ENCODE data around the gene CPT1B. TPM values are rescaled to one million over a fixed set of nuclear protein-coding genes. Genes with fewer than 3 reads are reported as not detected.

The CPT1B gene
- total RNA-seq, 6 experiments from 2014 or later = 3.8 to 30.7 (median 13.0) TPM

DNA sequence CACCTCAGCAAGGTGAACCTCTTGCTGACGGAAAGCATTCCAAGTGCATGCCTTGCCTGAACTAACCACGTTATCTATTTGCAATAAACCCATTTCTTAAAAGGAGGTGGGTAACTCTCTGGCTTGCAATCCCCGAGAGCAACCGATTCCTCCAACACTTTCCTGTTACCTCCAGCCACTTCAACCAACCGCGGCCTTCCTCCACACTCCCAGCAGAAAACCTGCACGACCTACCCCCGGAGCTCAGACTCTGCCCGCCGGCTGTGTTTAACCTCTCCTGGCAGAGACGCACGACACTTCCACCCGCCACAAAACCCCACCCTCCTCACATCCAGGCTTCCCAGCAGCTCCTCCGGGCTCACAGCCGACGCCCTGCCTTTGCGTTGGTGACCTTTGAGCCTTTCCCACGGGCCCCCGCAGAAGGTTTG, 53.5 kb downstream of the CPT1B start:
- Histone ChIP-seq H3K27ac (peak overlapping the region; percentile 76 to 94 (median 87)), H3K4me1 (peaks cover 0 to 25% (median 12%) of the 10 kb centered on the region in 4 donors), H3K9me3 (no peaks in the 10 kb centered on the region), H3K4me3 (peak overlapping the region; percentile 66 to 74 (median 68)), H3K36me3 (peaks cover 0 to 23% (median 3%) of the 10 kb centered on the region in 4 donors), H3K27me3 (no peaks in the 10 kb centered on the region)
- intact Hi-C loops (cut with DNase I) = loop anchor here in 1 of 2 donors (10.0 kb wide), 1 partner anchor 90 kb away; no protein-coding TSS in a partner anchor
- DNase-seq (no peak), ATAC-seq (no peak)
- no peak for TF ChIP-seq POLR2A (IDR thresholded peaks at IDR 0.05)
- TF ChIP-seq, protein P1, sequence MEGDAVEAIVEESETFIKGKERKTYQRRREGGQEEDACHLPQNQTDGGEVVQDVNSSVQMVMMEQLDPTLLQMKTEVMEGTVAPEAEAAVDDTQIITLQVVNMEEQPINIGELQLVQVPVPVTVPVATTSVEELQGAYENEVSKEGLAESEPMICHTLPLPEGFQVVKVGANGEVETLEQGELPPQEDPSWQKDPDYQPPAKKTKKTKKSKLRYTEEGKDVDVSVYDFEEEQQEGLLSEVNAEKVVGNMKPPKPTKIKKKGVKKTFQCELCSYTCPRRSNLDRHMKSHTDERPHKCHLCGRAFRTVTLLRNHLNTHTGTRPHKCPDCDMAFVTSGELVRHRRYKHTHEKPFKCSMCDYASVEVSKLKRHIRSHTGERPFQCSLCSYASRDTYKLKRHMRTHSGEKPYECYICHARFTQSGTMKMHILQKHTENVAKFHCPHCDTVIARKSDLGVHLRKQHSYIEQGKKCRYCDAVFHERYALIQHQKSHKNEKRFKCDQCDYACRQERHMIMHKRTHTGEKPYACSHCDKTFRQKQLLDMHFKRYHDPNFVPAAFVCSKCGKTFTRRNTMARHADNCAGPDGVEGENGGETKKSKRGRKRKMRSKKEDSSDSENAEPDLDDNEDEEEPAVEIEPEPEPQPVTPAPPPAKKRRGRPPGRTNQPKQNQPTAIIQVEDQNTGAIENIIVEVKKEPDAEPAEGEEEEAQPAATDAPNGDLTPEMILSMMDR (IDR thresholded peaks at IDR 0.05) = no peak
- WGBS (ENCODE audit: insufficient coverage, low coverage, low lambda C conversion rate, missing lambda C conversion rate) = 1% methylated on average over 15 of the region's 19 CpGs

- peaks cover 0 to 24% (median 10%) of the 10 kb centered on the region in 4 donors for H3K4me1 ChIP-seq
- peak overlapping the region; percentile 66 to 74 (median 68) for H3K4me3 ChIP-seq
- WGBS (ENCODE audit: insufficient coverage, low coverage, low lambda C conversion rate, missing lambda C conversion rate) = no CpG with 5 or more reads among the region's 25 CpGs
- no peaks in the 10 kb centered on the region for H3K9me3 ChIP-seq
- peak overlapping the region in 1 of 3 donors; percentile 87 for H3K27ac ChIP-seq
- TF ChIP-seq, protein P1 (IDR thresholded peaks at IDR 0.05) = no peak
- no peak for TF ChIP-seq POLR2A (IDR thresholded peaks at IDR 0.05)
- DNase-seq = peak in 2 of 3 donors; percentile 55 to 60
- H3K36me3 ChIP-seq = peaks cover 0 to 27% (median 3%) of the 10 kb centered on the region in 4 donors
- intact Hi-C loops (cut with DNase I) = loop anchor here in 1 of 2 donors (10.0 kb wide), 1 partner anchor 91 kb away; no protein-coding TSS in a partner anchor
- ATAC-seq = no peak
- no peaks in the 10 kb centered on the region for H3K27me3 ChIP-seq
These were observed 54.2 kb downstream of the CPT1B start for GRCh38 chr22:50523806-50524675.

DNA sequence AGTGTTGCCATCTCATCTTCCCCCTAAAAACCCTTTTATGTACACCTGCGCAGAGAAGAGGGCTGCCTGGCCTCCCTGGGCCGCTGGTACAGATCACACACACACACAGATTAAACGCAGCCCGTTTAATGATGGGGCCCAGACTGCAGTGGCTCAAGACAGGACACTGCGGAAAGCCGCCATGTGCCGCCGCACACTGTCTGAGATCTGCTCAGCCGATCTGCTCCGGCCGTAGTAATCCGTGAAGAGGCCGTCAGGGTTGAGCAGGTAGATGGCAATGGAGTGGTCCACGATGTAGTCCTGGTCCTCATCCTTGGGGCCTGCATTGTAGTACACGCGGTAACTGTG, 54.8 kb downstream of the CPT1B start:
- Histone ChIP-seq H3K4me1 (peaks cover 0 to 24% (median 8%) of the 10 kb centered on the region in 4 donors), H3K27ac (no peak overlapping the region), H3K27me3 (no peaks in the 10 kb centered on the region), H3K4me3 (no peak overlapping the region), H3K36me3 (peaks cover 0 to 27% (median 6%) of the 10 kb centered on the region in 4 donors), H3K9me3 (no peaks in the 10 kb centered on the region)
- WGBS (ENCODE audit: insufficient coverage, low coverage, low lambda C conversion rate, missing lambda C conversion rate) = 94% methylated on average over 9 of the region's 16 CpGs
- TF ChIP-seq, protein P1 (IDR thresholded peaks at IDR 0.05) = no peak
- TF ChIP-seq POLR2A (IDR thresholded peaks at IDR 0.05) = no peak
- DNase-seq (no peak), ATAC-seq (no peak)
- intact Hi-C loops (cut with DNase I) = loop anchor here in 1 of 2 donors (10.0 kb wide), 1 partner anchor 91 kb away; no protein-coding TSS in a partner anchor

DNA sequence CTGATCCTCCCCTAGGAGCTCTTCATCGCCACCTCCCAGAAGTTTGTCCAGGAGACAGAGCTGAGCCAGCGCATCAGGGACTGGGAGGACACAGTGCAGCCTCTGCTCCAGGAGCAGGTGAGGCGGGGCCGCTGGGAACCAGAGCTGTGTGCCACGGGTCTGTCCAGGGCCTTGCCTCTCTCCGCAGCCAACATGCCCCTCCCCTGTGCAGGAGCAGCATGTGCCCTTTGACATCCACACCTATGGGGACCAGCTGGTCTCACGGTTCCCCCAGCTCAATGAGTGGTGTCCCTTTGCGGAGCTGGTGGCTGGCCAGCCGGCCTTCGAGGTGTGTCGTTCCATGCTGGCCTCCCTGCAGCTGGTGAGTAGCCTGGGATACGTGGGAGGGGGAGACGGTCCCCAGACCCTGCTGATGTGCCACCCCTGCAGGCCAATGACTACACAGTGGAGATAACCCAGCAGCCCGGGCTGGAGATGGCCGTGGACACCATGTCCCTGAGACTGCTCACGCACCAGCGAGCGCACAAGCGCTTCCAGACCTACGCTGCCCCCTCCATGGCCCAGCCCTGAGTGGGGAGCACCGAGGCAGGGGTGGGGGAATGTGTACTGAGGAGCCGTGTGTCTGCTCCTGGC, 55.3 kb downstream of the CPT1B start:
- Histone ChIP-seq H3K36me3 (peaks cover 0 to 27% (median 7%) of the 10 kb centered on the region in 4 donors), H3K4me1 (peaks cover 0 to 24% (median 8%) of the 10 kb centered on the region in 4 donors), H3K9me3 (no peaks in the 10 kb centered on the region), H3K4me3 (no peak overlapping the region), H3K27ac (no peak overlapping the region), H3K27me3 (no peaks in the 10 kb centered on the region)
- ATAC-seq (no peak), DNase-seq (no peak)
- intact Hi-C loops (cut with DNase I) = loop anchor here in 1 of 2 donors (10.0 kb wide), 1 partner anchor 92 kb away; no protein-coding TSS in a partner anchor
- TF ChIP-seq, protein P1 (IDR thresholded peaks at IDR 0.05) = no peak
- no peak for TF ChIP-seq POLR2A (IDR thresholded peaks at IDR 0.05)
- WGBS (ENCODE audit: insufficient coverage, low coverage, low lambda C conversion rate, missing lambda C conversion rate) = 72% methylated on average over 3 of the region's 22 CpGs

Measured in right lobe of liver (tissue), 6 donors.